H1 (cell line): ENCODE measurements around the gene NFKBIL1. TPM values are rescaled to one million over a fixed set of nuclear protein-coding genes. Genes with fewer than 3 reads are reported as not detected.

Experiments used
- ATF2 ChIP-seq: IDR thresholded peaks from 2 replicates; pipeline ENCODE4 v1.6.1; 2012; ENCODE audit warnings: low read length, inconsistent platforms
- E2F6 ChIP-seq: IDR thresholded peaks from 2 replicates; pipeline ENCODE4 v1.6.1; 2012; ENCODE audit warnings: inconsistent platforms
- HDAC2 ChIP-seq, 2 experiments: fragments of 300-600 bp in 1 of 2; sonication (generic) in 1 of 2; IDR thresholded peaks; 2 replicates each; pipeline ENCODE4 v1.6.1; 2011 to 2012; ENCODE audit warnings: low read depth in 2 of 2, low read length in 2 of 2, mild to moderate bottlenecking in 2 of 2, moderate library complexity in 2 of 2, borderline replicate concordance in 1 of 2, inconsistent platforms in 1 of 2
- POLR2A ChIP-seq, 2 experiments: IDR thresholded peaks; 1 replicate in 1 of 2; 2 replicates in 1 of 2; pipeline ENCODE4 v1.6.1; 2011; ENCODE audit warnings: low read depth in 2 of 2, low read length in 2 of 2, mild to moderate bottlenecking in 2 of 2; ENCODE audit errors: control extremely low read depth in 1 of 2
- POLR2AphosphoS5 ChIP-seq: IDR thresholded peaks from 2 replicates; pipeline ENCODE4 v1.6.1; 2011; ENCODE audit warnings: low read depth, low read length
- polyA plus RNA-seq, 7 experiments: library from polyadenylated mRNA; depleted of rRNA in 3 of 7; stranded (reverse) in 5 of 7; unstranded in 2 of 7; fragments of >200 nt in 5 of 7; fragments of 200-250 nt in 2 of 7; gene quantifications; 1 replicate in 5 of 7; 2 replicates in 1 of 7; 4 replicates in 1 of 7; pipeline versions ENCODE4 v1.2.1 to v1.2.3, GENCODE V29; 2011 to 2013; ENCODE audit warnings: missing spikeins in 2 of 7, mixed read lengths in 2 of 7
- total RNA-seq: library from RNA; stranded (reverse); fragmentation: NEBNext Ultra II Directional; extraction: Animal tissue kit (Norgen Biotek cat#: 25700); gene quantifications from 2 replicates; pipeline ENCODE4 v1.2.1, GENCODE V29; 2021

Gene NFKBIL1
- total and polyA plus RNA-seq, 2 of the 8 experiments (the other 6 are each of a cell fraction or from before 2014, with no cell fraction given), result 7.5 to 11.2 TPM

GRCh38 chr6:31529329-31530150, 17.9 kb upstream of the NFKBIL1 start (continued):
- no peak for TF ChIP-seq E2F6
- no peak; the same call in 1 of the 2 replicates for TF ChIP-seq POLR2AphosphoS5
- no peak for TF ChIP-seq HDAC2 (IDR thresholded peaks at IDR 0.05; ENCODE audit: borderline replicate concordance in 1 of 2, low read depth in 2 of 2, low read length in 2 of 2)
- peak in 1 of 2 experiments; percentile 22 for TF ChIP-seq POLR2A (IDR thresholded peaks at IDR 0.05; ENCODE audit: control extremely low read depth in 1 of 2, low read depth in 2 of 2, low read length in 2 of 2)
- TF ChIP-seq ATF2, result peak; percentile 50; the same call in 1 of the 2 replicates
